DMS79 (cell line): Measurements from ENCODE around the gene EIPR1.
A peak's percentile ranks its signal among the peaks of the same experiment; 100 is the strongest.
"Not testable (repeated sequence)": the region's sequence is repeated elsewhere in the genome, so short reads cannot be mapped to it uniquely, and the experiment has no call there.

Source experiments
- DNase-seq: peaks from one replicate; lab custom pipeline; 2025; lab: John Stamatoyannopoulos, UW

Gene EIPR1

DNA sequence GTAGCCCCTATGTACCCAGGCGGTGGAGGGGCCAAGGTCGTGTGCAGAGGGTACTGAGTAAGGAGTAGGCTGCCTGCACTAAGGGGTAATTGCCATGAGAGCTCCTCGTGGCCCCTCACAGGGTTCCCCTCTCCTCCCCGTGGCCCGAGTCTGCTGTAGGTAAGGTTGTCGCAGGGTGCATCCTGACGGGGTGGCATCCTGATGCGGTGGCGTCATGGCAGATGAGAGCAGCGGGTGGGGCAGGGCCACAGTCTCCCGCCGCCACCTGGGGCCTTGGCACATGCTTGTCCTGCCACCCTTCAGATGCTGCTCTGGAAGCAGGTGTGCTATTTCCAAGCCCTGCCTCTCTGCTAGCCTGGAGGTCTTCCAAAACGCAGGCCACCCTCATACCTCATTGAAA, 89.7 kb downstream of the EIPR1 start:
- DNase-seq = no peak

DNA sequence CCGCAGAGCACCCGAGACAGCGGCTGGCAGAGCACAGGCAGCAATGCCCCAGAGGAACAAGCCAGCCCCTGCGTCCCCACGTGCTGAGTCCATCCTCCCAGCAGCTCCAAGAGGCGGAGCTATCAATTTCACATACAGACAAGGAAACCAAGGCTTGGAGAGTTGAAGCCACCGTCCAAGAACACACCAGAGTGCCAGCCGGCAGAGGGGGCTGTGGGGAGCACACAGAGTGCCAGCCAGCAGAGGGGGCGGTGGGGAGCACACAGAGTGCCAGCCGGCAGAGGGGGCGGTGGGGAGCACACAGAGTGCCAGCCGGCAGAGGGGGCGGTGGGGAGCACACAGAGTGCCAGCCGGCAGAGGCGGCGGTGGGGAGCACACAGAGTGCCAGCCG, 91.0 kb downstream of the EIPR1 start:
- not testable (repeated sequence) for DNase-seq

DNA sequence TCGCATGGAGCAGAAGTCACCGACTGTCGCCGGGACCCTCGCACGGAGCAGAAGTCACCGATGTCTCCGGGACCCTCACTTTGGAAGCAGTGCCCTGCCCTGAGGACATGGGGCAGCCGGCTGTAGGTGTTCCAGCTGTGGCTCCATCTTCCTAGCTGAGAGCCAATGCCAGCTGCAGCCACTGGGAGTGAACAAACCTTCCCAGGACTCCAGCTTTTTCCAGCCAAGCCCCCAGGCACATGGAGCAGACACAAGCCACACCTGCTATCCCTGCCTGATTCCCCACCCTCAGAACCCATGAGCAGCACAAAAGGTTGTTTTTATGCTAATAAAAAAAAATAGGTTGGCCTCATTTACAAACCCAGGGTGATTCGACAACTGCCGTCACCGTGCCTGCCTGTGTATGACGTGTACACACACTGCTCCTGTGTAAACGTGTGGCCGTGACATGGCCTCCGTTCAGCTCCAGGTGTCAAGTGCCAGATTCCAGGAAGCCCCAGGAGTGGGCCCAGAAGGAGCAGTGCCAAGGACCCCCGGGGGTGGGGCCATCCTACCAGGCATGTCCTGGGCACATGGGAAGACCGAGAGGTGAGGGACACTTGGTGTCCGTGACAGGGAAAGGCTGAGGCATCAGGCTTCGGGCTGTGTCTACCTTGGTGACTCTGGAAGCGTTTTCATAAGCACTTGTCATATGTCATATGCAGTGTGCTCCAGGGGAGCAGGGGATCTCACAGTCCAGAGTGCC, 91.5 kb downstream of the EIPR1 start:
- DNase-seq = no peak

DNA sequence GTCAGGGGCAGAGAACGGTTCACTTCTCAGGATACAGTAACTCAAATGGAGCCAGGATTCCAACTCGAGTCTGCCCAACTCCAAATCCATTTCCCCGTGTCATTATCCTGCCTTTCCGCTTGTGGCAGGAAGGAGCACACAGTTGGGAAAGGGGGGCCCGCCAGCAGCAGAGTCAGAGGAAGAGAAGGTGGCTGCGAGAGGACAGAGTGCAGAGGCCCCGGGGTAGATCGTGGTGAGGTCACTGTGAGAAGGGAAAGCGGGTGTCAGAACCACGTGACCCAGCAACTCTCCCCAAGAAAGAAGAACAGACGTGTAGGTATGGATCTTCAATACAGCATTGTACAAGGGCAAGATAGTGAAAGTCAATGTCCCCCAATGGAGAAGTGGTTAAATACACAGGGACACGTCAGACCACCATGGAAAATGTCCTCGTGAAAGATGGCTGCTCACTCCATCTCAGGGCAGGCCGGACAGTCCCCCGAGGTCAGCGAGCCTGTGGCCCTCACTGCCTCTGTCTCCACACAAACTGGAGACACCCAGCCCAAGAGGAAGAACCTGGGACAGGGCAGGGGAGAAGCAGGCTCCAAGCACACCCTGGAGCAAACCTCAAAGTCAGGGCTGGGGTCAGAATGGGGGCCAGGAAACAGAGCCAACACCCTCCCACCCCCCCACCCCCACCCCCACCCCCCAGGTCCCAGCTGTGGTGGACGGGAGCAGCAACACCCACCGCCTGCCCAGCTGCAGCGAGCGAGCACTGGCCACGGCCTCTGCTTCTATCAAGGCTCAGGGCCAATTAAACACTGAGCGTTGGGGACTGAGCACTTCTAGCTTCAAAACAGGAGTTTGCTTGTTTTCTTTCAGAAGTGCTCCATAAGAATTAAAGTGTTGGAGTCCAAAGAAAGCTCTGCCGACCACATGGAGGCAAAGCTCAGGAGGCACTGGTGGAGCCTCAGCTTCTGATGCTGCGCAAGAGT, 92.7 kb downstream of the EIPR1 start:
- DNase-seq = no peak

DNA sequence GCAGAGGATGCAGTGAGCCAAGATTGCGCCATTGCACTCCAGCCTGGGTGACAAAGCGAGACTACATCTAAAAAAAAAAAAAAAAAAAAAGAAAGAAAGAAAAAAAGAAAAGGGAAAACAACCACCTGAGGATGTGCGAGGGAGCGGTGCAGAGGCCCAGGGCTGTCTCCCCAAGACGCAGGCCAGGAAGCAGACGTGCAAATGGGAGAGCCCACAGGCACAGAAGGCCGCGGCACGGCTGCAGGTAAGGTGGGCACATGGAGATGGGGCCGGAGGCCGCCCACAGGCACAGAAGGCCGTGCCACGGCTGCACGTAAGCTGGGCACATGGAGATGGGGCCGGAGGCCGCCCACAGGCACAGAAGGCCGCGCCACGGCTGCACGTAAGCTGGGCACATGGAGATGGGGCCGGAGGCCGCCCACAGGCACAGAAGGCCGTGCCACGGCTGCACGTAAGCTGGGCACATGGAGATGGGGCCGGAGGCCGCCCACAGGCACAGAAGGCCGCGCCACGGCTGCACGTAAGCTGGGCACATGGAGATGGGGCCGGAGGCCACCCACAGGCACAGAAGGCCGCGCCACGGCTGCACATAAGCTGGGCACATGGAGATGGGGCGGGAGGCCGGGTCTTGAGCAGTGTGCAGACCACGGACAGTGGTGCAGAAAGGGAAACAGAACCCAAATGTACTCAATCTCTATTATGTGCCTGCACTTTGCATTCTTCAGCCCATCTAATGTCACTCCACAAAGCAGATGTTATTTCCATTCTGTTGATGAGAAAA, 93.6 kb downstream of the EIPR1 start:
- DNase-seq = not testable (repeated sequence)

DNA sequence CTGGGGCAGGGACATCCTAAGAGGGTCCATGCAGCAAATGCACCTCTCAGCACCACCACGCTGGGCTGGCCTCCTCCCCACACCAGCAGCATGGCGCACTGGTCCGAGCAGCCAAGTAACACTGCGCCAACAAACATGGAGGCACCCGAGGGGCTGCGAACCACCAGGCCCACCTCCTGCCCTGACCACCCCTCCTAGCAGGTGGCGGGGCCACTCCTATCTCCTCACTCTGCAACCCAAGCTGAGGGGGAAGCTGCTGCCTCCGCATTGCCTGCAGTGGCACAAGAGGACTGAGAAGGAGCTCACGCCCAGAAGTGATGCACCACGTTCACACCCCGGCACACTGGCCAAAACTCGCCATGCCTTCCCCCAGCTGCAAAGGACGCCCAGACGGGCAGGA, 94.4 kb downstream of the EIPR1 start:
- DNase-seq = no peak

DNA sequence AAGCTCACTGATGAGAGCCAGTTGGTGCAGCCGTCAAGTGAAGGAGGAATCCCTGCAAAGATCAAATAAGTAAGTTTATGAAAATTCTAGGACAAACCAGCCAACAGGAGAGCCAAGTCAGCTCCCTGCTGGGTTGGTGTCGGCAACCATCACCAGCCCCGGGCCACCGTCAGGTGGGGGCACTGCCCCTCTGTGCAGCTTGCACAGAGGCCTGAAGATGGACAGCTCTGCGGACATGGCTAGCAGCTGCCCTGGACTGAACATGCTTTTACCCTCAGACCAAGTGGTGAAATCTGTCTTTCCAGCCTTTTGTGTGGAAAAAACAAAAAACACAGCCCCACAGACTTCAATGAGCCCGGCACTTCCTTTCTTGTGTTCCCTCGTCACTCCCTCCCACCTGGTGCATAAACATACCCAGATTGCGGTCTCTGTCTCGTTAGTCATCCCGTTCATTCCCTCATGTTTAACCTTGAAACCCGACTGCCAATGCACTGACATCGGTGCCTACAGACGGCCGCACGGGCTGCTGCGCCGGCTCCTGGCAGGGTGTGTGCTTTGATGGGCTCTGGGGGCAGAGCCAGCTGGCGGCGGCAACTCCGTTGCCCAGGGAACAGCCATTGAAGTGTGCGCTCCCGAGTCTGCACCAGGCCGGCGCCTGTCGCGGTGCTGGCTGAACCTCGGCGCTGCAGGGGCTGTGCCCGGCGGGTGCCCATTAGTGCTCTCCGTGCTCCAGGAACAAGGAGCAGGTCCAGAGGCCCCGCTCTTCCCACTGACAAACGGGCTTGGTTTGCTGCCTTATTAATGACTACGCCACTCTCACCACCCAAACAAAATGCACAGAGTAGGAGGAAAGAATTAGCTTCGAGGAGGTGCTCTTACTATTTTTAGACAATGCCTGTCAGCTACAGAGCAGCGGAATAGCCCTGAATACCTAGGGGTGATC, 95.3 kb downstream of the EIPR1 start:
- DNase-seq = peak; percentile 73

DNA sequence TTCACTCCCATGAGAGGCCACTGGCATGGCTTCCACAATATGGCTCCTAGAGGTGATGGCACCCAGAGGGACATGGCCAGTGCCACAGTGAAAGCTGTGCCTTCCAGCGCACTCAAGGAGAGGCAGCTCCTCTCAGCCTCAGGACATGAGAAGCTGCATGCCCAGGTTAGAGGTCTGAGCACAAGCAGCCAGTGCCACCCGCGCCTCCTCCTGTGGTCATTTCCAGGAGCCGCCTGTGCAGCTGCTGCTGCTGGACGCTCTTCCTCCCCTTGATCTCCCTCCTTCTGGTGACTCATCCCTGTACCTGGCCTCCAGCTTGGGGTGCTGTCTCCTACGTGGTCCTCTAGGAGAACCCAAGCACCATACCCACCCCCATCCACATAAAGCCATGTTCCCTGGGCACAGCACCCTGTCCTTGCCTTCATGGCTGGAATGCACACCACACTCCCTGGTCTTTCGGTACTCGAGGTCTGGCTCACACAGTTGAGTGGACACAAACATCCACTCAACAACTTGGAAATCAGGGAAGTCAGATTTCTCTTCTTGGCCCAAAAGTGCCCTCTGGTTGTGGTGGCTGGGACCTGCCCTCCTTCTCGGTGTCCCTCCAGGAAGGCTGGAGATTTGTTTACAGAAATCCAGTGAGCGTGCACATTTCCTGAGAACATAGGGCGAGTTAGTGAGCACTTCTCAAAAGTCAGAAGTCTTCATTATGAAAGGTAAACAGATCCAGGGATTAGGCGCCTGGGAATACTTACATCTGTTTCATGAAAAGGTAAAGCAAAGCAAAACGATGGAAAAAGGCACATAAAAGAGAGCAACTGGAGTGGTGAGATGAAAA, 96.7 kb downstream of the EIPR1 start:
- no peak for DNase-seq

DNA sequence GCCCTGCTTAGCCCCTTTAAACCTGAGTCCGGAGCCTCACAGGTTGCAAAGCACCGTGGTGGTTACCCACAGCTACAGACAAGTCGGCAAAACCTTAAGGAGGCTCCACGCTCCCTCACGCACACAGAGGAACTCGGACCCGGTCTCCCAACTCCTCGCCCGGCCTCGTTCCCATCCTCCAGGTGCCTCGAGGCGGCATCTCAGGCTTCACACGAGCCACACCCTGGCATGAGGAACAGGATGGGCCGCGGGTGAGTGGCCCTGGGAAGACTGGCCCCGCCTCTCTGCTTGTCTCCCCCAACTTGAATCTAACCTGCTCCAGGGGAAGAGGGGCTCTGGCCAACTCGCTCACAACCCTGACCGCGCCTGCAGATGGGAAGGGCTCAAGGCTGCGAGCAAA, 97.4 kb downstream of the EIPR1 start:
- DNase-seq = no peak

DNA sequence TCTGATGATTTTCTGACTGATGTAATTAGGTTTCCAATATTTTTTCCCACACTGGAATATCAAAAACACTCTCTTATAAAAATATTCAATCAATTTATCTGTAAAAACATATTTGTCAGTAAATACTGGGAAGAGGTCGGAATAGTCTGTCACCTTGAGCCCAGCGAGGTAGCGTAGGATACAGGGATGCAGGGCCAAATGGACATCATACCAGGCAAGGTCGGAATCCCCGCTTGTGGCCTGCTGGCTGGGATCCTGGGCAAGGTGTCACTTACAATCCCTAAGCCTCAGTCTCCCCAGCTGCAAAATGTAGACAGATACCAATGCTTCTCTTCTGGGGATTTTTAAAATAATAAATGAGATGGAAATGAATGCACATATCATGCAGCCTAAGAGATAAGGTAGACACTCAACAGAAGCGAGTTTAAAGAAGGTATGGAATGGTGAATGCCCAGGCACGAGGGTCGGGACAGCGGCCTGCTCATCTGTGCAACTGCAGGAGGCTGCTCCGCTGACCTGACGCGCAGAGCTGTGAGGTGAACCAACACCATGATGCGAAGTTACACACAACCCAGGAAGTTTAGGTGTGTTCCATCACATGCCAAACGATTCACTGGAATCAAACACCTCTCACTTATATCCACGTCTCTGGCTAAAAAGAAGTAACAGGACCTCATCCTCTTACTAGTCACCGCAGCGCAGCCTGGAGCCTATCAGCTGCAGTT, 98.2 kb downstream of the EIPR1 start:
- DNase-seq = no peak

DNA sequence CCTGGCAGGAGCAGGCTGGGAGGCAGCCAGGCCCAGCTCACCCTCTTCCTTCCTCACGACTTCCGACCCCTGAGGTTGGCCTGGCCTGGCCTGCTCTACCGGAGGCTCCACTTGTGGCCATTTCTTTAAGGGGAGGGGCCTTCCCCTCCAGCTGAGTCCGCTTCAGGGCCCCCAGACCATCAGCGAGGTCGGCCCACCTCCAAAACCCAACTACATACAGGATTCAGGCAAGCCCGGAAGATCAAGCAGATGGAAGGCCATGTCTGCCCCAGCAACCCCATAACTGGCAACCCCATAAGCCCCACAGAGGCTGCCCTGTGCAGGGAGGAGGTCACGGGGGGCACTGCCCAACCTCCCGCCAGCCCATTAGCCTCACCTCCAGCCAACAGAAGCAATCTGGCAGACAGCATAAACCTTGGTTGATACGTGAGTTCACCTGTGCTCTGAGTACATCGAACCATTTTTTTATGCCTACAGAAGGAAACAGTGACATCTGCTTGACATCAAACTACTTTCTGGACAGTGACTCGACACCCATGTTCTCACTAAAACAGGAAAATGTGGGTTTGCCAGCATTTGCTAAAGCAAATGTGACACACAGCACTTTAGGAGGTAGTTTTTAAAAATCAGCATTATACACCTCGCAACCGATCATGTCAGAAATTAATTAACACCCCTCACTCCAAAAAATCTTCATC, 98.9 kb downstream of the EIPR1 start:
- DNase-seq = no peak

DNA sequence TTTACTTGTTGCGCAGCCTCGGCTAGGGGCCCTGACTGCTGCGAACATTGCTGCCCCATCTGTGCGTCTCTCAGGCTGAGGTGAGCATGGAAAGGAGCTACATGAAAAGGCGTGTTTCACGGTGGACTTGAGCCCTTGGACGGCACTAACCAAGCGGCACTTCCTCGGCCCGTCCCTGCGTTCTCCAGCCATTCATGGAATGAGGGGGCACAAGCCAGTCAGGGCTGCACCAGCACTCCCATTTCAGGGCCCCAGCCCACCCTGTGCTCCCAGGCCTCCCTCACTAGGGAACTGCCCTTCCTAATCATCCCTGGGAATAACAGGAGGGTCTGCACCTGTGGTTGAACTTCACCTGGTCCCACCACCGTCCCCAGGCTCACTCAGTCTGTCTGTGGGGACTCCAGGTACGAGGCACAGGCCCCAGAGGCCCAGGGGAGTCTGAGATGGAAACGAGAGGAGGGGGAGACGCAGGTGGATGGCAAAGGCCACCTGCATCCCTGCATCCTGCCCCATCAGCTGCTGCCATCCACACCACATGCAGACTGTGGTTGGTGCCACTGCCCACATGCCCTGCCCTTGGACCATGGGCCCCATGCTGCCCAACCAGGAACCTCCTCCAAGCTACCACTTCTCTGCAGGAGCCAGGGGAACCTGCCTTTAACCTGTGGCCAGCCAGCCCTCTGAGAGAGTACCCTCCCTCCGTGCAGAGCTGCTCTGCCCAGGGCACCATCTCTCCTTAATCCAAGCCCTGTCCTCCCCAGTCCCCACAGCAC, 99.7 kb downstream of the EIPR1 start:
- no peak for DNase-seq

DNA sequence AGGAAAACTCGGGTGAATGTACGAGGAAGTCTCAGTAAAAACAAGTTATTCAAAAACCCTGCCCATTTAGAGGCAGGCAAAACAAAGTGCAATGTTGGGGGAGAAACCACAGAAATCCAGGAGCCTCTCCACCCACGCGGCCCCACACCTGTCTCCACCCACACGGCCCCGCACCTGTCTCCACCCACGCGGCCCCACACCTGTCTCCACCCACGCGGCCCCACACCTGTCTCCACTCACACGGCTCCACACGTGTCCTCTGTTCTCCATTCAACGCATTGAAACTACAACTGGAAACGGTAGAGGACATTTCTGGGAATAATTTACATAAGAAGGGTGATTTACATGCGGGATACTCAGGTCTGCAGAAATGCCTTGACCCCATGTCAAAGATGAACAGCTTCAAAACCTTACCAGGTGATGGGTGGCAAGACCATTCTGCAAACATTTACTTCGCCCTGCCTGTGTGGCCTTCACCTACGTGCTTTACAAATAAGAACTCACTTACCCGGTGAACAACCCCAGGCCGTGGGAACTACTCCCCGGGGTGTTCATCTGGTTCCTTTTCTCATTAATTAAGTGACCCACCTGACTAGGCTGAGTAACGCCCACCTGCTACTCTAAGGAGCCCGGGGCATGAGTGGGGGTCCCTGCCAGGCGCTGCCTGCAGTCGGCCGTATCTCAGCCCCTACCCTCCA, 100.4 kb downstream of the EIPR1 start:
- DNase-seq = no peak

DNA sequence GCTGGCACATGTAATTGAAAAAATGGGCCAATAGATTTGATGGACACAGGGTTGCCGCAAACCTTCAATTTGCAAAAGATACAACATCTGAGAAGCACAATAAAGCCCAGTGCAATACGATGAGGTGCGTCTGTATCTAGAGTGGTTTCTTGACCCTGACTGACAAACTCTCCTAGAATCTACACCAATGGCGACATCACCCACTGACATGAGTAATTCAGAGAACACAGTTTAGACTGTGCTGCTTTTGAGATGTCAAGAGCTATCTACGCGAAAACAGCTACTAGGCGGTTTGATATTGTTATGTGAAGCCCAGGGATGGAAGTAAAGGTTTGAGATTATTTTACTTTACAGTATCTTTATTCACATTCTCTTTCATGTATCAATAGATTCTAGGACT, 104.9 kb downstream of the EIPR1 start:
- DNase-seq = no peak

DNA sequence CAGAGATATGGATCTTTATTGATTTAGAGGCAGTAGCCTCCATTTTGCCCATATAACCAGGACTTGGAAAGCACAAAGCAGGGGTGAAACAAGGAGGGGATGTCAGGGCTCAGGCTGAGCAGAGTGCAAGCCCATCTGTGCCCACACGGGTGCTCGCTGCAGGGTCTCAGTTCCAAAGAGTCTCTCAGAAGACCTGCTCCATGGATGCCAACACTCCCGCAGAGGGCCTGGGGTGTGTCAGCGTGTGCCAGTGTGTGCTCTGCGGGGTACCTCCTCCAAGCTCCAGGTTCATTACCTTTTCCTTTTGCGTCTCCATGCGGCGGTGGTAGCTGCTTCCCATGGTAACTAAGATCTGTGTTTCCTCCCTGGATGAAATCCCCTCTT, 107.5 kb downstream of the EIPR1 start:
- no peak for DNase-seq

DNA sequence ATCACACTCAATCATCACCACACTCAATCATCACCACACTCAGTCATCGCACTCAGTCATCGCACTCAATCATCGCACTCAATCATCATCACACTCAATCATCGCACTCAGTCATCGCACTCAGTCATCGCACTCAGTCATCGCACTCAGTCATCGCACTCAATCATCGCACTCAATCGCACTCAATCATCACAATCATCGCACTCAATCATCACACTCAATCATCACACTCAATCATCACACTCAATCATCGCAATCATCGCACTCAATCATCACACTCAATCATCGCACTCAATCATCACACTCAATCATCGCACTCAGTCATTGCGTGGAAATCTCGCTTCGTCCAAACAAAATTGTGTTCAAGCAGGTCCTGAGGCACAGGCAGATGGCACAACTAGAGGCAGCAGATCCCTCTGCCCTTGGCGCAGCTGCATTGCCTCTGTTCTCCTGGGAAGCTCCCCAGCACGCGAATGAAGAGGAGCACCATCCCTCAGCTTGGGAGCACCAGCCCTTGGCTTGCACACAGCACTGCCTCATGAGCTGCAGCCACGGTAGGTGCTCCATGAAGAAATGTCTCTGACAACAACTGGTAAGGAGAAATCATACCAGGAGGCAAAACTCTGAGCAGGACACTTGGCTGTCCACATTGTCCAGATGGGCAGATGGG, 108.1 kb downstream of the EIPR1 start:
- DNase-seq = no peak

DNA sequence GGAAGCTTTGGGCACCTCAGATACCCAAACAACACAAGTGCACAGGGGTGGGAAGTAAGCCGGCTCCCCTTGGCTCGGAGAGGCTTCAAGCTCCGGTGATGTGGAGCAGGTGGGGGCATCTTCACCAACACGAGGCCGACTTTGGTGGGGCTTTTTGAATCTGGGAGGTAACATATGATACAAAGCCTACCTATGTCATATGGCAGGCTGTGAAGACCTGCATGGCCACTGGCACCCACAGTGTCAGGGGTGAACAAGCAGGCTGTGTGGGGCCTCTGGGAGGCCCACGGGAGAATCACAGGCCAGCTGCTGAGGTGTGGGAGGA, 109.0 kb downstream of the EIPR1 start:
- DNase-seq = no peak
